KMS-11 (cell line): ENCODE results near the gene AGPAT1.

Source experiments
- H2AFZ ChIP-seq: fragments of 200-600 bp; sonication (generic); 2 replicates; pipeline ENCODE4 v1.6.1; 2016; ENCODE audit warnings: antibody characterized with exemption, mixed run types, low read depth
- H3K27ac ChIP-seq: fragments of 200-600 bp; sonication (generic); 2 replicates; pipeline ENCODE4 v1.6.1; 2016; ENCODE audit warnings: mild to moderate bottlenecking, mixed run types
- H3K27me3 ChIP-seq: fragments of 200-600 bp; sonication (generic); 2 replicates; pipeline ENCODE4 v1.6.1; 2017; ENCODE audit warnings: mild to moderate bottlenecking, low read depth, mixed run types, moderate library complexity; ENCODE audit not compliant: insufficient read depth
- H3K36me3 ChIP-seq: fragments of 200-600 bp; sonication (generic); 2 replicates; pipeline ENCODE4 v1.6.1; 2017; ENCODE audit warnings: mild to moderate bottlenecking, mixed run types; ENCODE audit not compliant: insufficient read depth
- H3K4me1 ChIP-seq: fragments of 200-600 bp; sonication (generic); 2 replicates; pipeline ENCODE4 v1.6.1; 2016; ENCODE audit warnings: mild to moderate bottlenecking, low read depth, mixed run types; ENCODE audit not compliant: poor library complexity, severe bottlenecking
- H3K4me2 ChIP-seq: fragments of 200-600 bp; sonication (generic); 2 replicates; pipeline ENCODE4 v1.7.0; 2016; ENCODE audit warnings: mild to moderate bottlenecking, mixed run types
- H3K4me3 ChIP-seq: fragments of 200-600 bp; sonication (generic); IDR thresholded peaks from 2 replicates; pipeline ENCODE4 v1.6.1; 2017; ENCODE audit warnings: low read depth, low read length, mixed read lengths; ENCODE audit not compliant: insufficient read depth
- H3K79me2 ChIP-seq: fragments of 200-600 bp; sonication (generic); 2 replicates; pipeline ENCODE4 v1.6.1; 2016; ENCODE audit warnings: low read depth, mixed run types; ENCODE audit not compliant: insufficient read depth
- H3K9ac ChIP-seq: fragments of 200-600 bp; sonication (generic); 2 replicates; pipeline ENCODE4 v1.6.1; 2016; ENCODE audit warnings: mild to moderate bottlenecking, mixed run types
- H4K20me1 ChIP-seq: fragments of 200-600 bp; sonication (generic); 2 replicates; pipeline ENCODE4 v1.6.1; 2016; ENCODE audit warnings: mild to moderate bottlenecking, mixed run types; ENCODE audit not compliant: insufficient read depth
- CTCF ChIP-seq: fragments of 200-600 bp; sonication (generic); conservative IDR thresholded peaks from 2 replicates; pipeline ENCODE4 v1.6.1; 2017; ENCODE audit warnings: low read depth, mild to moderate bottlenecking, antibody characterized with exemption, low read length, moderate library complexity, mixed read lengths

Gene AGPAT1

GRCh38 chr6:32190911-32191677 lies 15.2 kb upstream of the AGPAT1 start:
- Histone ChIP-seq H3K27me3 (no peaks in the 10 kb centered on the region), H3K79me2 (peaks cover 11% of the 10 kb centered on the region), H3K4me2 (peak overlapping the region; percentile 78; the same call in 1 of the 2 replicates), H3K36me3 (no peaks in the 10 kb centered on the region), H4K20me1 (no peaks in the 10 kb centered on the region), H3K9ac (no peak overlapping the region; the same call in 1 of the 2 replicates), H3K4me3 (no peak overlapping the region), H2AFZ (no peak overlapping the region), H3K27ac (0 out of 2 replicates have a peak overlapping the region, but pooled peaks have one; percentile 15), H3K4me1 (peaks cover 53% of the 10 kb centered on the region)
- TF ChIP-seq CTCF = no peak

DNA sequence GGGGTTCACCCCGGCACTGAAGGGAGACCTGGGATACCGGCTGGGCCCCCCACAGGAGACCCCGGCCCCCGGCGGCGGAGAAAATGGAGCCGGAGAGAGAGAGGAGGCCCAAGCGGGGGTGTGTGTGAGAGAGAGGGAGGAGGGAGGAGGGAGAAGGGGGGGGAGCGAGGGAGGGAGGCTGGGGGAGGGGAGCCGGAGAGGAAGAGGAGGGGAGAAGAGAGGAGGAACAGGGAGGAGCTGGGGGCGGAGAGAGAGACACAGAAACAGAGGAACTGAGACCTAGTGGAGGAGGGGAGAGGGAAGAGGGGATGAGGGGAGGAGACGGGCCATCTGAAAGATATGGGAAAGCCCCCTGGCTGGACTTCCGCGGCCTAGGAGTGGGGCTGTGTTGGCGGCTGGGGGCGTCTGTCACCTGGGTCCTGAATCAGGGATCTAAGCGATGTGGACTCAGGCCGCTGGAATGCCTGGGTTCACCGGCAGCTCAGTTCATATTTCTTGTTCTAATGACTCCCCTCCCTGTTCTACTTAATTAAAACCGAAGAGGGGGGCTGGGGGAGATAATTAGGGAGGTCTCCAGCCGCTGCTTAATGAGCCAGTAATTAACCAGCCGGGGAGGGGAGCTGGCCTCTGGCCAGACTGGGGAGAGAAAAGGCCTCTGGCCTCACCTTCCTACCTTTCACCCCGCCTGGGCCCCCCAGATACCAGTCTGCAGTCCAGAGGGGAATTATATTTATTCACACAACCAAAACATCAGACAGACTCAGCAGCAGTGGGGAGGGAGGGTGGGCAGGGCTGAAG lies 14.4 kb upstream of the AGPAT1 start, which contains the start of gene PBX2:
Gene PBX2, minus strand, starts transcription at position 149 of the 798 bp plus-strand sequence. CDS start 287 bp downstream, outside the sequence.
- H4K20me1 ChIP-seq = no peaks in the 10 kb centered on the region
- H3K4me2 ChIP-seq = peak within 1 kb of the TSS; percentile 88
- H3K9ac ChIP-seq = peak within 1 kb of the TSS; percentile 73
- H3K4me3 ChIP-seq = no peak within 1 kb of the TSS
- no peaks in the 10 kb centered on the region for H3K27me3 ChIP-seq
- no peak for TF ChIP-seq CTCF
- H3K36me3 ChIP-seq = no peaks in the 10 kb centered on the region
- peaks cover 53% of the 10 kb centered on the region for H3K4me1 ChIP-seq
- peaks cover 11% of the 10 kb centered on the region for H3K79me2 ChIP-seq
- H2AFZ ChIP-seq = no peak within 1 kb of the TSS
- peak within 1 kb of the TSS; percentile 69 for H3K27ac ChIP-seq

DNA sequence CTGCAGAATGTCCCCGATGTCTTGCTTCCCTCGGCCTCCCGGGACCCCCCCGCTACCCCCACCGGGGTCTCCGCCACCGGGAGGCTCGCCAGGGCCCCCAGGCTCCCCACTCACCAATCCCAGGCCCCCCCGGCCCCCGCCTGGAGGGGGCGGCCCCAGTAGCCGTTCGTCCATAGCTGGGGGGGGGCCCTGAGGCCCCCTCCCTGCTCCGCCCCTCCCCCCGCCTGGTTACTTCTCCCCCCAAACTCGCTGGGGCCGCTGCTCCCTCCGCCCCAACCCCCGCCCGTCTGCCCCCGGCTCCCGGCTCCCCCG lies 13.8 kb upstream of the AGPAT1 start:
- Histone ChIP-seq H3K79me2 (peaks cover 11% of the 10 kb centered on the region), H3K36me3 (no peaks in the 10 kb centered on the region), H3K4me1 (peaks cover 47% of the 10 kb centered on the region), H2AFZ (no peak overlapping the region), H3K9ac (peak overlapping the region; percentile 73), H4K20me1 (no peaks in the 10 kb centered on the region), H3K27me3 (no peaks in the 10 kb centered on the region), H3K4me2 (peak overlapping the region; percentile 88), H3K4me3 (no peak overlapping the region), H3K27ac (peak overlapping the region; percentile 69)
- no peak for TF ChIP-seq CTCF

DNA sequence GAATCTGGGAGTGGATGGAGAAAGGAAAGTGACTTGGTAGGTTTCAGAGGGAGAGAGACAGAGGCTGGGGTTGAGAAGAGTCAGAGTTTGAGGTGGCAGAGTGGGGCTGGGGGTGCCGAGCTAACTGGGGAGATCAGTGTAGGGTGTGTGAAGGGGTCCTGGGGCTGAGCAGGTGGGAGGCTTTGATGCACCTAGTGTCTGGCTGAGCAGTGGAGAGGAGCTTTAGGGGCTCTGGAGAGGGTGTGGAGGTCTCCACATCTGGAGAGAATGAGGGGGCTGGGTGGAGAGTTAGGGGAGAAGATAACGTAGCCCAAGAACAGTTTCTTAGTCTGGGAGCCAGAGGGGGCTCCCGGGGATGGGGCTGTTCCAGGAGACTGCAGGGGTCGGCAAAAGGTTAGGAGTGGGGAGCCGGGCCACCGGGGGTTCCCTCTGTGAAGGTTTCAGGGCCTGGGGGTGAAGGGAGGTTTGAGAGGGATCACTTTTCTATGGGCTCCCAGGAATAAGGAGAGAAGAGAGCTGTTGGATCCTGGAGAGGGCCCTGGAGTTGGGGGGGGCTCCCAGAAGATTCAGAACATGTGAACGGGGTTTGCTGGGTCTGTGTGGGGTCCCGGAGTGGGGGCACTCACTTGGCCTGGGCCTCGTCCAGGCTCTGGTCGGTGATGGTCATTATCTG lies 13.3 kb upstream of the AGPAT1 start:
- Histone ChIP-seq H3K9ac (peak overlapping the region; percentile 73), H3K27ac (peak overlapping the region; percentile 69), H3K4me1 (peaks cover 42% of the 10 kb centered on the region), H3K36me3 (no peaks in the 10 kb centered on the region), H2AFZ (no peak overlapping the region), H3K4me3 (no peak overlapping the region), H3K27me3 (no peaks in the 10 kb centered on the region), H3K79me2 (peaks cover 11% of the 10 kb centered on the region), H3K4me2 (peak overlapping the region; percentile 88), H4K20me1 (no peaks in the 10 kb centered on the region)
- TF ChIP-seq CTCF = no peak
